Cortex of kidney (tissue), 1 donor: ENCODE results near the gene ARFIP1.

Experiments
- DNase-seq: peaks from one replicate; lab custom pipeline; 2025; lab: John Stamatoyannopoulos, UW

The ARFIP1 gene

DNA sequence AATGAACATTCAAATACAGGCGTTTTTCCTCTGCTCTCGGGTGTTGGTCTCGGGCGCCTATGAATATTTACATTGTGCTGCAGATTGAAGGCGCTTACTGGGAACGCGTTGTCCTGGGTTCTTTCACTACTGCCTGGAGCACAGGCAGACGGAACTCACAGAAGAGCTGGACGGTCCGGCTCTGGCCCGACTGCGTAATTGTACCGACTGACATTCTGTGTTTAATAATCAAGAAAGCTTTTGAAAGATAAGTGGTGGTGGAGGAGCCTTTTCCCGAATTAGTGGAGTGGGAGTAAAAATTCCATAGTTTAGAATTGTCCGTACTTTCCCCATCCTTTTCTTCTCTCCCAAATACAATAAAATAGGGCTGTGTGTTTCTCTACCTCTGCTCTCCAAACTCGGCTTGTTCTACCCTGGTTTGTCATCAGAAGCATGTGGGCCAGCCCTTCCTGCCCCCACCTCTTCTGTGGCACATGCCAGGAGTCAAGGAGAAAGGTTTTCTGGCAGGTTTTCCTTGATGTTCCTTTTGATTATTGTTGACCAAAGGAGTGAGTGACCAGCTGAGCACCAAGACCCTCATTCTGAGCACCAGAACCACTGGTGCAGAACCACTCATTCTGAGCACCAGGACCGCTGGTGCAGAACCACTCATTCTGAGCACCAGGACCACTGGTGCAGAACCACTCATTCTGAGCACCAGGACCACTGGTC lies 158.6 kb downstream of the ARFIP1 start:
- DNase-seq: no peak

DNA sequence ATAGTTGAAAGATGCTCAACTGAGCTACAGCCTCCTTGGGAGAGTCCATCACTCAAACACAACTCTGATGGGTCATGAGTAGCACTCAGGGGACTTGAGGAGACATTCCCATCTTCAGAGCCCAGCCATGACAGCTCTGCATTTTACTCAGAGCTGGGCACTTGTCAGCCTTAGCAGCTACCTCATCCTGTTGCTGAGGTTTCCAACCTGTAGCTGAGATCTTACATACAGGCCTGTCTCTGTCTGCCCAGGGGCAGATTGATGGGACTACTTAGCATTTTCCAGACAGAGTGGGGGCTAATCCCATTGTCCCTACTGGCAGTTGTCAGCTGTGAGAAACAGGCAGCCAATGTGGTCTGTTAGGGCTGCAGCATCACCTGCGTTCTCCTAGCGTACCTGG lies 159.9 kb downstream of the ARFIP1 start:
- no peak for DNase-seq

DNA sequence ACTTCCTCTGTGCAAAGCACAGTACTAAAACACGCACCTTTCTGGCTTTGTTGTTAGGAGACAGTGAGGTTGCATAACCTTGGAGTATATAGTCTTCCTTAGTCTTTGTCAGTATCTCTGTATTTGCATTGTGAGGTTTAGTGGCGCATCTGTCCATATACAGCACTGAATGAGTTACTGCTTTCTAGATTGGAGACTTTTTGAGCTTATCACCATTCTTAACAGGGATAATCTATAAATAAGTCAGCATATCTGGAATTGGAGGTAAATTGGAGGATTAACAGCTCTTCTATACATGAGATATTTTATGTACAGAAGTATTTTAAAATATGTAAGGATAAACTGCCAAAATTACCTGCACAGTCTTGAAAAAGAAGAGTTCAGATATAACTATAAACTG lies 160.7 kb downstream of the ARFIP1 start:
- DNase-seq: no peak

DNA sequence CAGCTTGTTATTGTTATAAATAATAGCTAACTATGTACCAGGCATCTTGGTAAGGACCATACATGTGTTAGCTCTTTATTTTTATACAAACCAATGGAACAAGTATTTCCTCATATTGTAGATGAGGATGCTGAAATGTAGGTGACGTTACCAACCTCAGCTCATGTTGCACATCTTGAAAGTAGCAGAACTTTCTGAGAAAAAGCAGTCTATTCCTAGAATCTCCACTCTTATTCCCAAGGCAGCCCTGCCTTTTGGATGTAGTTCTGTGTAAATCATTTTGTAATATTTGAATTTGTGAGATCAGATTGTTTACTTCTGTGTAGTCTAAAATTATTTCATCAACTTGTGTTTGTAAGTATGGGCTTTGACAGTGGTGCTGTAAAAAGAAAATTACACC lies 161.7 kb downstream of the ARFIP1 start:
- DNase-seq: no peak

DNA sequence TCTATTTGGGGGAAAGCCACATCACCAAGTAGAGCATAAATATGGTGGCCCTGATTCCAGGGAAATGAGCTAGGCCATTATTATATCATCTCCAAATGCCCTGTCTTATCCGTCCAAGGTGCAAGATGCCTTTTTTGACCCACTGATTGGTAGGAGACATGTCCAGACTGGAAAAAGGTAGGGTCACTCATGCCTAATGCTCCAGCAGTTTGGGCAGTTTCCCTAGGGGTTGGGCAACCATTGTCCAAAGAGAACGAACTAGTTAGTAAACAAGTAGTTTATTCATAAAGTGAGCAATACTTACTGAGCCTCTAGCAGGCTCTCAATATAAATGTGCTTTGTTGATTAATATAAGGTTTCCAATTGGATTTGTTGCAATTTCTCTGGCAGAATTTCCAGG lies 162.6 kb downstream of the ARFIP1 start:
- DNase-seq: no peak

DNA sequence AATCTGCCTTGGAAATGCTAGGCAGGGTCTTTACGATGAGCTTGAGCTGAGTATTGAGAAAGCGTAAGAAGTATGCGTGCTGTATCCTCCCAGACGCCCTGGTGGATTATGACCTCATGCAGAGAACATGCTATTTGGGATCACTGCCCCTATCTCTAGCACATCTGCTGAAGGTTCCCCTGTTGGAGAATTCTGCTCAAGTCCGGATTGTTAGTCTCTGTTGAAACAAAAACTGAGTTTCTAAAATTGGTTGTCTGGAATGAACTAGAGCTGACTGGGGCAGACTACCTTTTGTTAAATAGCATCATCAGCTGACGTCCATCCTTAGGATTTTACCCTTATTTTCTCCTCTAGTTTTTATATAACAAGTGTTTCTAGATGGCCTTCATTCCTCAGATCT lies 163.9 kb downstream of the ARFIP1 start:
- DNase-seq: no peak

DNA sequence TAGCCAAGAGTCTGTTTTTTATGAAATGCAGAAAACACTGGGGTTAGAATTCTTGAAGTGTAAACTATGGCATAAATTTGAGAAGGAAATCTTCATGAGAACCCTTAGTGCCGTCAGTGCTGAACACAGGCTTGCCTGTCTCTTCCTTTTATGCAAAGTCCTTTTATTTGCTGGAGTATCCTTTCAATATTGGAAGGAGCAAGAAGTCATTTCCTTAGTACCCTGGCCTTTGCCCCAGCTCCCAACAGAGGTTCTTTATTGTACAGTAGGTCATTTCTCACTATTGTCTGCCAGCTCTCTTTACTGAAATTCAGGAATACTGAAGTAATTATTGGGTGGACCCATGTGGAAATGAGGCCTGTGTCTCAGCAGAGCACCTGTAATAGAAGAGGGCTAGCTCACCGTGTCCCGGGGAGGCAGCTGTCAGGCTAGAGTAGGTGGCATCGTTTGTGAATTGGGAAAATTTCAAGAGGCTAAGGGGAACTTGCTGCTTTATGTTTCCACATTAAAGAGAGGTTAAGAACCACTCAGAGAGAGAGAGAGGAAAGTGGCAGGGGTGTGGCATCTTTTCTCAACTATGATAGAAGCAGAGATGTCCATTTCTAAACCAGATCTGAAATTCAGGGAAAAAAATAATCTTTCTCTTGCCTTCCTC lies 165.0 kb downstream of the ARFIP1 start:
- DNase-seq: no peak

DNA sequence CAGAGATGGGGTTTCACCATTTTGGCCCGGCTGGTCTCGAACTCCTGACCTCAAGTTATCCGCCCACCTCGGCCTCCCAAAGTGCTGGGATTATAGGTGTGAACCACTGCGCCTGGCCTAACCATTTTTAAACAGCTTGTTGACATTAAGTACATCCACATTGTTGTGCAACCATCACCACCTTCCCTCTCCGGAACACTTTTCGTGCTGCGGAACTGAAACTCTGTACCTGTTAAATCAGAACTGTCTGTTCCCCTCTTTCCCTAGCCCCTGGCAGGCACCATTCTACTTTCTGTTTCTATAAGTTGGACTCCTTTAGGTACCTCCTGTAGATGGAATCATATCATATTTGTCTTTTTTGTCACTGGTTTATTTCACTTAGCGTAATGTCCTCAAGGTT lies 165.9 kb downstream of the ARFIP1 start:
- no peak for DNase-seq

DNA sequence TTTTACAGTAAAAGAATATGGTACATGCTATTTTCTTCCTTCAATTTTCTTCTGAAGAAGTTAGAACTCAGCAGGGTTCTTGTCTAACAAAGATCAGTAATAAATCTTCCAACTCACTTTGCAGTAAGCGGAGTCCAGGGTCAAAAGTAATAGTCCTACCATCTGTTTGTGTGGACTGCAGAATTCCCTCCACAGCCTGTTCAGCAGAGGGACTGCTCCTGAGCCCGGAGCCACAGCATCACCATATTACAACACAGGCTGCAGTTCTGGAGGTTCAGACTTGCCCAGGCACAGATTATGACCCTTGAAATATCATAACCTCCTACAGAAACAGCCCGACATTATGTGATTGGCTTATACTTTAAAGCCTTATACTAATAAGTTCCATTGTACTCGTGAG lies 166.7 kb downstream of the ARFIP1 start:
- no peak for DNase-seq

DNA sequence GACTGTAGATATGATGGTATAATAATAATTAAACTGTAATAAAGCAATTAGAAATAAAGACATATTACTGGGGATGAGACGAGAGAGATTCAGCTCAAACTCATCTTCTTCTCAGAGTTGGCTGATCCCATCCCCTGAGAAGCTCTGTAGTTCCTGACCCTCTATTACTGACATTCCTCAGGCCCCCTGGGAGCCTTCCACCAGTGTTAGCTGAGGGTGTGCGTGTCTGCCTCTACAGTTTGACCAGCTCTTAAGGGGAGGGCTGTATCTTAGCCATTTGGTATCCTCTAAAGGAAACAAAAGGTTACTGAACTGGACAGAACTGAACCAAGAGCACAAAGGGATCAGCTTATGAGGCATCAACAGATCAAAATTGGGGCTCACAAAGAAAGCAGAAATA lies 167.6 kb downstream of the ARFIP1 start:
- DNase-seq: no peak

DNA sequence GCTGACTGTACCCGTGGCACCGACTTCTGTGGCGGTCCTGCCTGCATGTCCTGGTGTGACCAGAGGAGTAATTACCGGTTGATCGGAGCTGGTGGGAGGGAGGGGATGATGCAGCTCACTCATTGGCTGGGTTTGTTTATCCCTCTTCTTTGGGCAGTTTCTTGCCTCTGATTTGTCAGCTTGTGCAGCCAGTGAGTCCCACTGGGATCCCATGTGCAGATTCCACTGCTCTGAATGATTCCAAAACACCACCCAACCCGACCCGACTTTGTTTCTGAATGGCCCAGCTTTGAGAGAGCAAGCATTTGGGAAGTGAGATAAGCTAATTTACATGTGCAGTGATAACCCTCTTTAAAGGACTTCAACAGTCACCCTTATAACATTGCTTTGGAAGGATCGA lies 170.2 kb downstream of the ARFIP1 start:
- DNase-seq: no peak

DNA sequence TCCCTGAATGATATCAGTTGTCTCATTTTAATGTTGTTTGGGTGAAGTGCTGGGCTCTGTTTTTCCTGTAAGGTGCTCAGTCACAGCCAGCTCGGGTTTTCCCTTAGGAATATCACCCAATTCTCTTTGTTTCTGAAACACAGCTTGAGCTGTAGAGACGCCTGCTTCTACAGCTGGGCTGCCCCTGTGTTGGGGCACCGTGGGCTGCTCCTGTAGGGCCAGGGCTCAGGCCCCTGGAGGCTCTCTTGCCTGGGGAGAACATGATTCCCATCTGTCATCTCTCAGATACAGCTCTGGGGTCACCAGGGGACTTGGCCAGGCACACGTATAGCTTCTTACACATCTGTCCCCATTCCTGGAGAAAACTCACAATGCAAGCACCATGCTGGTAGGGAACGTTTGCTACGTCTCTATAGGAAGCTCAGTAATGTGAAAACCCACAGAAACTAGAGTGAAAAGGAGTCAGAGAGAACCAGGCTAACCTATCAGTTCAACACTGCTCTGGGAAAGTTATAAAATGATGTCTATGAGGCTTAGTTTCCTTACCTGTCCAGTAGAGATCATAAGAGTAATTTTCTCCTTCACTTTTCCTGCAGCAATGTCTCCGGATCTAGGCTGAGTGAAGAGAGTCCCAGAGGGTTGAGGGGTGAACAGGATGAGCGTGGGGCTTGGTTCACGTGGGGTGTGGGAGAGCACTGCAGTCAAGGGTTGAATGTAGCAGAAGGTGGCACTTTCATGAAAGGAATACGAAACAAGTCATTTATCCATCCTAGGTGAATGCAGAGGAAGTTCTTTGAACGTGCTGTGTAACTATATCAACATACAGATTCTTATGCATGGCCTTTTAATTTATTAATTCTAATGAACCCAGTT lies 170.9 kb downstream of the ARFIP1 start:
- no peak for DNase-seq

DNA sequence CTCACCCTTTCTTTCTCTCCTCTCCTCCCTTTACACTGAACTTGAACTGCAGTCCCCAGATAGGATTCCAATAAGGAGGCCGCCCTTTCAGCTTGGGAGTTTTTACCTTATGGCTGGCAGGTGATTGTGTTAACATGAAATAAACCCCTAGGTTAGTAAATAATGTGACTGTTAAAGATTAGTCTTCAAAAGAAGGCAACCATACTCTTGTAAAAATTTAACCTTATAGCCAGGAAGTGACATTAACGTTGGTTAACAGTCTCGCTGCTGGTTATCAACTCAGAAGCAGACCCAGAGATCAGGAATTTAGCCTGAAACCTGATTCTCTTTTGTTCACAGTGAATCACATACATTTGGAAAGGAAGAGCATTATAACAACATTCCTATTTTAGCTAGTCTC lies 171.6 kb downstream of the ARFIP1 start:
- no peak for DNase-seq

DNA sequence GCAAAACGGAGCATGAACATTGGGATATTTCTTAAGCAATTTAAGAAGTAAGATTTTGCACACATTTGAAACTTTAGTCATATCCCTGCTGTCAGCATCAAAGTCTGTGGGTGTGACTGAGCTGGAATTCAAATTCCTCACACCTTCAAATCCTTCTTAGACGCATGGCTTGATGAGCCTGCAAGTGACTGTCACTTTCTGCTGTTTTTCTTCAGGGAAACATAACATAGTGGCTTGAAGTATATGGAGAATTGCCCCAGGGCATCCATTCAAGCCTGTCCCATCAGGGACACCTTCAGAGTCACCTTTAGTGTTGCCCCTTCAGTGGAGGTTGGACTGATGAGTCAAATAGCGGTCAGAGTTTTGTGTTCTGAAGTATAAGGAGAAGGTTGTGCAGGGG lies 173.8 kb downstream of the ARFIP1 start:
- no peak for DNase-seq

DNA sequence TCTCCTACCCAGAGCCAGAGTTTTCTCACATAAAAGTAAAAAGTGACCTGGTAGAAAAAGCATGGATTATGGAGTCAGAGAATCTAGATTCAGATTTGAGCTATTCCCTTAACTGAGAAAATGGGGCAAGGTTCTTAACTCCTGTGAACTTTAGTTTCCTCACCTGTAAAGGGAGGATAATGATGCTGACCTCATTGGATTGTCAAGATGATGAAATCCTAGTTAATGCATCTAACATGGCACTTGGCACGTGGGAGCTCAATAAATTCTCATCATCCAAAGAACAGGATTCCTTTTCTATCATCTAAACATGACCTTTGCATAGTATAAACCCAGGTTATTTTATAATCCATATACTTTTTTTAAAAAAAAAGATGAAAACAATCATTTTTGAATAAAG lies 175.0 kb downstream of the ARFIP1 start:
- DNase-seq: no peak

DNA sequence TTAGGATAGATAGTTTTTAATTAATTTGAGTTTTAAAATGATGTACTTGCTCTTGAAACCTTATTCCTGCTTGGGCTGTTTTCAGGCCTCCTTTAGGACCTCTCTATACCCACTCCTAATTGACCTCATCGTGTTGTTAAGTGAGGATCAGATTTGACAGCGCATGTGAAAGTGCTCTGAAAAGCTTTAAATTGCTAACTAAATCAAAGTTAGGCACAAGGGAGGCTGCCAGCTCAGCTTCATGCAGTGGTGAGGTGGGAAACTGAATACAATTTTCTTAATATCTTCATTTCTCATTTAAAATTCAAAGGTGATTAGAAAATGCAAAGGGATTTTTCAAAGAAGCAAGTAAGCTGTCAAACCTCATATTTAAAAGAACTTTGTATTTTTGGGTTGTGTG lies 176.4 kb downstream of the ARFIP1 start:
- no peak for DNase-seq

DNA sequence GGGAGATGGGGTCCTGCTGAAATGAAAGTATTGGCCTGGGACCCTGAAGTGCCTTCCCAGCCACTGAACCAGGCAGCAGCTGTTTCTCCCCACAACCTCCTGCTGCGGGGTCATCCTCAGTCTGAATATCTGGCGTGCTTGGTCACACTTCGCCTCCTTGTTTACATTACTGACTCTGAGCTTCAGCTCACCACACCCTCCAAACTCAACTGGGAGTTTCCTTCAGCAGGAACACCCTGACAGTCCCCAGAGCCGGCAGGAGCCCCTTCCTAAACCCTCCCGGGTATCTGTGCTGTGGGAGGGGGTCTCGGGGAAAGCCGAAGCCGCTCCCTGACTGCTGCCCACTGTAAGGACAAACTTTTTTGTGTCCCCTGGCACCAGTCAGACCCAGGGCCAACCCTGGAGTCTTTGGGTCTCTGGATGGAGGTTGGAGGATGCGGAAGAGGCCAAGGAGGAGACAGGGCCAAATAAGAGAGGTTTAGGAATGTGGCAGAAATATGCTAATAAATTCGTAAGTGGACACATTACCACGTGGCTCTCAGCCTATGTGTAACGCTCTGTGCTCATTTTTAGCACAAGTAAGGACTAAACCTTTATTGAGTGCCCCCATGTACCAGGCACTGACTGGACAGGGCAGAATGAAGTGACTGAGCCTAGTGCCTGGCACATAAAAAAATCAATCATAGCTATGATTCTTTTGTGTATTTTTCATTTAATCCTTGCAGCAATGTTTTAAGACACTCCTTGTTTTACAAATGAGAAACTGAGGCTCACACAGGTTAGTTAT lies 177.1 kb downstream of the ARFIP1 start:
- DNase-seq: no peak

DNA sequence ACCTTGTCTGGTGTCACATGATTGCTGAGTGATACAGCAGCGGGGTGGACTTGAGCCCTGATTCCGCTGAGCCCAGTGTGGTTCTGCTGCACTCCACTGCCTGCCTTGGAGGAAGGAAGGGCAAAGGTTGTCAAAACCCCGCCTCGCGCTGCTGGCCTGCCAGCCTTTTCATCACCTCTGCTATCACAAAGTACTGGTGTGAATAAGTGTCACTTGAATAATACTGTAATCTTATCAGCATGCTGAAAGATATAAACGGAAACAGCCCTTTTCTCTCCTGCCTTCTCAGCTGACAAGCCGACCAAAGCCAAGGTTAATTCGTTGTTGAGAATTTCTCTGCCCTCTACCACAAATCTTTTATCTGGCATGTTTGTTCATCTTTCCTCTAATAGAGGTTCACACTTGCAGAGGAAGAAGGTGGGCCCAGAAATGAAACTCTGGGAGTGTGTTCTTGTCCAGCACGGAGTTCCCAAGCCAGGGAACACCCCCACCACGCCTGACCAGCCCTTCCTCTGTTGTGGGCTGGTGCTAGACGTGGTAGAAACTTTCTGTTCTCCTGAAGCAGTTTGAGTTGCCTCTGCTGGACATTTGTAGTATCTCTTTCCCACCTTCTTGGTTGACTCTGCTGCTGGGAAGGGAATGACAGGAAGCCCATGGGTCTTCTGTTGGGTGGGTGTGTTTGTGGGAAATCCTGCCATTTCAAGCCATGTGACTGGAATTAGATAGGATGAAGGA lies 177.8 kb downstream of the ARFIP1 start:
- DNase-seq: no peak

DNA sequence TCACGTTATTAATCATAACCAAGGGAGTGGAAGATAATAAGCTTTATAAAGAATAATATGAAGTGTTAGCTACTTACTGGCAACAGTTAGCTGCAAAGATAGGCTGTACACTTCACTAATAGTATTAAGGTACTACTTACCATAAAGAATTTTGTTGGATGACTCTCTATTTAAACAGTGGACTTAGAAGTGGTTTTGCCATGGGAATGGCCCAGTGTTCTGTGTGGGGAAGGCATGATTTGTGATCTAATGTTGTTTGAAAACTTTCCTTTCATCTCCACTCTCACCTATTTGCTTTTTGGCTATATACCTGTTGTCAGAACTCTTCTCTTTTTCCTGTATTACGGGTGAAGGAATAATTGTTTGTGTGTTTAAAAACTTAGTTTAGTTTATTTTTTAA lies 179.3 kb downstream of the ARFIP1 start:
- no peak for DNase-seq

DNA sequence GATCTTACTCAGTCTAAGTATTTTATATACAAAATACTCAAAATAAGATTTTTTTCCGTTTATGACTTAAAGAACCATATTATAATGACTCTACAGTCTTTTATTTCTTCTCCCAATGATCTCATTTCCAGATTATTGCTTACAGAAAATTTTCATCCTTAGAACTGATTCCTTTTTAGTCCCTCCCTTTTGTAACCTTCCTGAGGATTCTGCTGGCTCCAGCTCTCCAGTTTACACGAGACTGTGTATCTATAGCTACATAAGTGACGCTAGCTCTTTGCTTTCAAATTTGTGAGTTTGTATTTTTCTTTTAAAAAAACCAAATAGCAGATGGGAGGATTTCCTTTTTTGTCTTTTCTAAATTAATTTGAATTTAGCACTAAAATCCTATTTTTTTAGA lies 180.3 kb downstream of the ARFIP1 start:
- DNase-seq: no peak

DNA sequence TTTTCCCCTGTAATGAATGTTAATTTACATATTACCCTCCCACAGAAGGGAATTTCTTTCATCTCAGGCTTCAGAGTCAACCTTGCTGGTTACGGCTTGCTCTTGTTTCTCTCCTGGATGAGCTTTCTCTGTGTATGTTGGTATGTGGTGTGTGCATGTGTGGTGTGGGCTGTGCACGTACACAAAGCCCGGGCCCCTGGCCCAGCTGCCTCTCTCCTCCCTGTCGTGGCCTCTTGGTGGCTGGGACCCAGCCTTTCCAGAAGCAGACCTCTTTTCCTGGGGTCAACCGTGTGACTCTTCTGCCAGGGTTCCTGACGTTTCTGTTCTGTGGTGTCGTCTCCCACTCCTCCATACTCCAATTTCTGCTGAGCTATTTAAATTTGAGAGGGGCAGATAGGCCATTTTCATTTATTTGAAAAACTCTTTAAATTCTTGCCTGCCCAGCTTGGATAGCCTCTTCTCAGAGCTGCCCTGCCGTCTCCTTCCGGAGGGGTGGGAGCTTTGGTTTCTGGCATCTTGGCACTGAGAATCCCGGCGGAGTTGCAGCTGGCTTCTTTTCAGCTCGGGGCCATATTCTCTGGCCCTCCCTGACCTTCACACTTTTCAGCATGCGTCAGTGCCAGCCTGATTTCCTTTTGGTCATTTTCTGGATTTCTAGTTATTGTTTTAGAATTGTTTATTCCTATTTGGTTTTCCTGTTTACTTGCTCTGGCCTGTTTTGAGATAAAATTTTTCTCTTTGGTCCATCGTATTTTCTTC lies 181.4 kb downstream of the ARFIP1 start:
- no peak for DNase-seq
